GM21528 (cell line): ENCODE data around the gene CSMD2.

Experiments
- ATAC-seq: cut with Tn5 transposase; IDR thresholded peaks from one replicate; pipeline ENCODE4 v1.9.1; 2021; ENCODE audit warnings: mild to moderate bottlenecking, moderate library complexity; ENCODE audit not compliant: unreplicated experiment, low FRiP score

CSMD2 gene

DNA sequence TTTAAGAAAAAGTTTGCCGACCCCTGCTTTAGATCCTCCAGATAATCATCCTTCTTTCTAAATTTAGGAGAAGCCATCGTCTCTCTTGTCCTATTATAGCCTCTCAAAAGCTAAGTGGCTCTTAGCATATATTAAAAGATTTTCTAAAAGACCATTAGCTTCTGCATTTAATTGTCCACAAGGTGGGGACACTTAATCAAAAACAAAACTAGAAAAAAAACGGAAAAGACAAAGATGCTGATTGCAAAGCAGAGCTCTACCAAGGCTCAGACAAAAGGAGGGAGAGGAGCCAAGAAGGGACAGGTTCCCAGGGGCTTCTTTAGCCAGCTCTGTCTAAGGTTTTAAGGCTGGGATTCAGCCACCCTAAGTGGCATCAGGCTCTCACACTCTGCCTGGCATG lies 429.4 kb downstream of the CSMD2 start:
- no peak for ATAC-seq

DNA sequence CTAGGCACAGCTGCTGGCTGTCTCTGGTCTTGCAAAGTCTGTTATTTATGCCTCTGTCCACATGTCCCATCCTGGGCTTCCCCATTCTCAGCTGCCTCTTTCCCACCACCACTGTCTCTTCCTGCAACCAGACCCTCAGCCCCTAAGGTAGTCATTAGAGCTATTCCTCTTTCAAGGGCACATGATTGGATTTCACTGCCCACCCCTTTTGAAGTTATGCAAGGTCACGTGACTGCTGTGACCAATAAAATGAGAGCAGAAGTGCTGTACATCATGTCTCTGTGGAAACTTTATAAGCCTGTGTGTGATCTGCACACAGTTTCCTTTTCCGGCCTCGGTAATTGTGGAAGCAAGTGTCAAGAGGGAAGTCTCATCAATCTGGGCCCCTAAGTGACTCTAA lies 437.7 kb downstream of the CSMD2 start:
- ATAC-seq = no peak

DNA sequence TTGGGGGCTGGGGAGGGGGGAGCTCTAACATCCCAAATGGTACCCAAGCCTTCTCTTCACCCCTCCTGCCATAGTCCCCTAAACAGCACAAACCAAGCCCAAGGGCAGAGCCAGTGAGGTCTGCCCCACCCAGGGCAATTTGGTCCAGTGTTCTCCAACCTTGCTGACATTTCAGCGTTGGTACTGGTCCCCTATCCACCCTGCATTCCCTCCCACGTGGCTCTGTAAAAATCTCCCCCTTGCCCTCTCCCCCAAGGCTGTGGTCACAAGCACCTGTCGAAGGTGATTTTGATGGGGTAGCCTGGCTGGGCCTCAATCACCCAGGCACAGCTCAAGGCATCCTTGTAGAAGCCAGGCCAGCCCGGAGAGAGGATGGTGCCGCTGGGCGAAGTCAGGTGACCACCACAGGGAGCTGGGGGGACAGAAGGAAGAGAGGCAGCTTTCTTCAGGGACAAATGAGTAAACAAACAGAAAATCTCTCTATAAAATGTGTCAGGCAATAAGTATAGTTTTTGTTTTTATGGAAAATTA lies 438.7 kb downstream of the CSMD2 start:
- ATAC-seq = no peak

DNA sequence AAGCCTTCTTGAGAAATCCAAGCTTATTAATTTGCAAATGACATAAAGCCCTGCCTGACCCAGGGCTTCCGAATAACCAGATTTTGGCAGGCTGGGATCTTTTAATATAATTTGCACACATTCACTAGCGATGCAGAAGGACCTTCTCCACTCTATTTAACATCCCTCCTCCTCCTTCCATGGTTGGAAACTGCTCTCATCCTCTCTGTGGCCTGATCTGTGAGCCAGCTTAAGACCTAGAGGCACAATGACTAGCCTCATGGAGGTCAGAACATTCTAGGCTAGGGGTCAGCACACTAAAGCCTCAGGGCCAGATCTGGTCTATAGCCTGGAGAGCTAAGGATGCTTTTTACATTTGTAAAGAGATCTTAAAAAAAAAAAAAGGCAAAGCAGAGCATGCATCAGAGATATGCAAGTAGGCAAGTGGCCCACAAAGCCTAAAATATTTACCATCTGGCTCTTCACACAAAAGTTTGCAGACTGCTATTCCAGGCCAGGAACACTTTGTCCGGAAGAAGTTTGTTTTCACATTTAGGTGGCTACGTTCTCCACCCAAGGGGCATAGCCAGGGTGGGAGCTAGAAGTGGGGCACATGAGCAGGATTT lies 439.4 kb downstream of the CSMD2 start:
- ATAC-seq = no peak

DNA sequence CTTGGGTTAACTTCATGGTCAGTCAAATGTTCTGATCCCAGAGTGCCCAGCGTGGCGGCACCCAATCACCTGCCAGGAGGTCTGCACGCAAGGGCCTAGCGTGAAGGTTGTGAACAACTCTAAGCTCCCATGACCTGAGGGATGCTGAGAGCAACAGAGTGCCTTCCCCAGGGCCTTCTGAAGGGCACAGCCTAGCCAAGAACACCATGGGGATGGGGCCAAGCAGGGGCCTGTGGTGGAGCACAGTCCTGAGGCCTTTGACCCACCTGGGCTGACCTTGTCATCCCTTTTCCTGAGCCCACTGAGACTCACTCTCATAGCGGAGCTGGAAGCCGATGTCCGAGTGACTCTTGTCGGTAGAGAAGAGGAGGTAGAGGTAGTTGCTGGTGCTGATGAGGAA lies 440.0 kb downstream of the CSMD2 start:
- ATAC-seq = no peak

DNA sequence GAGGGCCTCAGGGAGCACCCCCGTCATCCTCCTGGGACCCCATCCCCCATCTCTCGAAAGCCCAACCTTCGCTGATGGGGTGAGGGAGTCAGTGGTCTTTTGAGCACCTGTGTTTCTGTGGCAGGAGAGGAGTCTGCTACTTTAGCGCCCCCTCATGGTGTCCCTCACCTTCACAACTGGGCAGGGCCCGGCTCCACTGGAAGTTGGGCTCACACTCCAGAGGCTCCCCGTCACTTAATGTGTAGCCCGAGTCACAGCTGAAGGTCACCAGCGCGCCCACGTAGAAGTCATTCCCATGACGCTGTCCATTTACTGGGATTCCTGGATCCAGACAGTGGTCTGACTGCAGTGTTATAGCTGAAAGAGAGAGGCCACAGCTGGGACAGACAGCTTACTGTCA lies 440.7 kb downstream of the CSMD2 start:
- no peak for ATAC-seq

DNA sequence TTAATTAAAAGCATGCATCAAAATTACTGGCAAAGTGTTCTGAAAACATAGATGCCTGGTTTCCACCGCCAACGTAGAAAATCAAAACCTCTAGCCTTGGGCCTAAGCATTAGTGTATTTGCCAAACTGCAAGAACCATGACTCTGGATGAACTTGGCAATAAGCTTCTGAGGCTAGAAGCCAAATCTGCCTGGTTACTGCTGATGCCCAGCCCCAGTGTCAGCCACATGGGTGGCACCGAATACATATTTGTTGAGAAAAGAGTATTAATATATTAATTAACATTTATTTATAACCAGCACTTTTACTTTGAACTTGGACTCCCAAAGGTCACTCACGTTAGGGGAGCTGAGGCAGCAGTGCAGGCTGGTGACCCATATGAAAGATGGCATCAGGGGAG lies 441.8 kb downstream of the CSMD2 start:
- no peak for ATAC-seq

DNA sequence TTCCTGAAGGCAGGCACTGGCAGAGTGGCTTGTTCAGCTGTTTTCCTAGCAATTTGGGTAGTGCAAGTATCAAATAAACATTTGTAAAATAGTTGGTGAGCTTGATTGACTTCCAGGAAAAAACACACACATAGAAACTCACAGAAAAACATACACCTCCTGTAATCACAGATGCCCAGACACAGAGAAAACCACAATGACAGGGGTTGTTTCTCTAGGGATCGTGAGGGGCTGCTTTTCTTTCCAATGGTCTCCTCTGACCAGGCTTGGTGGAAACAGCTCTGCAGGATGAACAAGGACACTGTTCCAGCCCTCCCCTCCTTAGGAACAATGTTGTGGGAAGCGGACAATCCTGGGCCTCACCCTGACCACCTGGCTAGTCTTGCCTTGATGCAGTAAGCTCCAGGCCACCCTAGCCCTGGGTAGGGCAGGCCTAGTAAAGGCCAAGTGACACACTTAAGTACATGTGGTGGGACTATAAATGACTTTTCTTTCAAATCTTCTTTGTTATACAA lies 443.7 kb downstream of the CSMD2 start:
- no peak for ATAC-seq

DNA sequence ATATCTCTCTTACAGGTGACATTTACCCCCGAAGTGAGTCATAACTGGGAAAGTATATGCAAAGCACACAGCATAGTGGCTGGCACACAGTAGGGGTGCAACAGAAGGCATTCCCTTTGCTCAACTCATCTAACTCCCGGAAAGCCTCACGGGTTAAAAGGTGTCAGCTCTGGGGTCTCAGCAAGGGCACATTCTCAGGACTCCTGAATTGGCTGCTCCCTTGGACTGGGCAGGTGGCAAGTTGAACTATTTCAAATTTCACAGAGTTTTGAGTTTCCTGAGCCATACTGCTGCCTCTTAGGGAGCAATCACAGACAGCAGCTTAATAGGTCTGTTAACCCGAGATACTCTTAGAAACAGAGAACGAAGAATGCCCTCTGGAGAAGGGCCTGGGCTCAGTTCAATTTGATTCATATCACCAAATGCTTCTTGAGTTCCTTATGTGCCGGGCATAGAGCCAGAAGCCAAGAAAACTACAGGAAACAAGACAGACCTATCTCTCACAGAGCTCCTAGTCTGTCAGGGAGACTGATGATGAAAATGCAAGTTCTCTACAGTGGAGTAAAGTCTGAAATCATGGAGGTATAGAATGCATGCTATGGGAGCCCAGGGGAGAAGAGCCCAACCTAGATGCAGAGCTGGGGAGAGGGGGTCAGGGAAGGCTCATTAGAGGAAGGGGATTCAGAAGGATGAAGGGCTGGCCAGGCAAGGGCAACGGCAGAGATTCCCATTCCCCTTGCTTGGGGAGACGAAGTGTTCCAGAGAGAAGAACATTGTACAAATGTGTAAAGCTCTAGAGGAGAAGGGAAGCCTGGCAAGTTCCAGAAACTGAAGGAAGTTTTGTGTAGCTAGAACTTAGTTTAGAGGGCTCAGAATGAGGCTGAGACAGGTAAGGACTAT lies 445.0 kb downstream of the CSMD2 start:
- no peak for ATAC-seq

DNA sequence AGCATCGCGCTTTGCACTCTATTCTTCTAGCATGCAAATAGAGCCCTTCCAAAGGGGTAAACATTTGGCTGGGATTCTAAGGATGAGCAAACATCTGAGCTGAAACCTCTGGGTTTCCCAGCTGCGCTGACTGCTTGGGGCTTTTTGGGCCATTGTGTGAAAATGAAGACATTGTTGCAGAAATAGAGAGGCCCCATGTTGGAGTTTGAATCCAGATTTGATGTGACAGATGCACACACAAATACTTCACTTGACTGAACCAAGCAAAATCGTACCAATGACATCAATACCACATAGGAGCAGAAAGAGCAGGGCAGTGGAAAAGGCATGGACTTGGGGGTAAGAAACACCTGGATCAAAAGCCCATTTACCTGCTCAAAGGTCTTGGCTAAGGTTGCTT lies 445.7 kb downstream of the CSMD2 start:
- no peak for ATAC-seq

DNA sequence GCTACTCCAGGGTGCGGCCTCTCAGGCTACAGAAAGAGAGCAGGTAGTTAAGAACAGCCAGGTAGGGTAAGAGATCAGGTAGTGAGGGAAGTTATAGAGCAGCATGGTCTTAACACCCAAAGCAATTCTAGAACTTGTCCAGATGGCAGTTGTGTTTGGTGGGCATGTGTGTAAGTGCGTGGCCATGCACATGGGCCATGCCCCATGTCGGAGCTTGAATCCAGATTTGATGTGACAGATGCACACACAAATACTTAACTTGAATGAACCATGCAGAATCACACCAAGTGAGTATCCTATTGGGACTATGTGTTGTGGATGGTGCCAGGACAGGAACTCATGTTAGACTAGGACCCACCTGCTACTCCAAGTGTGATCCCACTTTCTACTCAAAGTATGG lies 446.8 kb downstream of the CSMD2 start:
- no peak for ATAC-seq

DNA sequence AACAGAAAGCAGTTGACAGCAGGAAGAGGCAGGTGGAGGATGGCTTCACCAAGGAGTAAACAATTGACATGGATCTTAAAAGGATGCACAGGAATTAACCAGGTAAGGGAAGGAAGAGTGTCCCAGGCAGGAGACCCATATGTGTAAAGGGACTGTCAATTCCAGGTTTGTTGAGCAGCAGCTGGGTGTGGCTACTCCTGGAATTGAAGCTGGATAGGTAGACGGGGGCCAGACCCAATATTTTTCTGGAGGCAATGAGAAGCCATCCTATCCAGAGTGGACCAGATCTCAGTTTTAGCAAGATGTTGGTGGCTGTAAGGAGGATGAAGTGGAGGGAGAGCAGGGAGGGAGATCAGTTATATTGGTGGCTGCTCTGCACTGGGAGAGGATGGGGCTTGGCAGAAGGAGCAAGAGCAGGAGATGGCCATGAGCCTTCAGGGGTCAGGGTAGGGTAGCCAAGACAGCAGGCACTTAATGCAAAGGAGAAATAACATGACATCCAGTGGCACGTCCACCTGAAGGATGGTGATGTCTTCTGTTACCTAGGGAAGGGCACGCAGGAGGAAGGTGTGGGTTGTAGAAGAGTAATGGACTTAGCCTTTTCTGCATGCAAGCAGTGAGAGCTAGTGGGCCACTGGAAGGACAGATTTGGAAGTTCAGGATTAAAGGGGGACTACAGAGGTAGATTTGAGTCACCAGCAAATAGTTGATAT lies 447.9 kb downstream of the CSMD2 start:
- ATAC-seq = no peak

DNA sequence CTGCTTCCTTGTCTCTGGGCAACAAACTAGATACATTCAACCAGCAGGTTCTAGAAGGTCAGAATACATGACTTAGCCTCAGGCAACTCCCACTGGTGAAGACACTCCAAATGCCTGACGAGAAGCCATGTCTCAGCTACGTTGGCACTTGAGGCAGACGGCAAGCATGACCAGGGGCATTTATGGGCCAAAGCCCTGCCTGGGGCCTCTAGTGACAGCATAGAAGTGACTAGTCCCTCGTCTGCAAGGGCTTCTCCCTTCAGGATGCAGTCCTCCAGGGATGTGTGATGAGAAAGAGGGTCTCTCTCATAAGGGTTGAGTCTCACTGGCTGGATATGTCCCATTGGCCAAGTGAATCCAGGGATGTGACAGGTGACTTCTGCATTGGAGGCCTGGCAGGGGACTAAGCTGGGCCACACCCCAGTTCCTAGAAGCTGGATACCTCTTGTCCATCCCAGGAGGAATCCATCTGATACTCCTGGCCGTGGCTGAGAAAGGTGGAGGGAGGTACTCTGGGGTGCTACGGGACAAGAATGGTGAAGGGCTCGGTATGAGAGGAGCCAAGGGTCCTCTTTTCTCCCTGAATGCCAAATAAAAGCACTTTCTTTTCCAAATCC lies 449.7 kb downstream of the CSMD2 start:
- ATAC-seq = no peak

DNA sequence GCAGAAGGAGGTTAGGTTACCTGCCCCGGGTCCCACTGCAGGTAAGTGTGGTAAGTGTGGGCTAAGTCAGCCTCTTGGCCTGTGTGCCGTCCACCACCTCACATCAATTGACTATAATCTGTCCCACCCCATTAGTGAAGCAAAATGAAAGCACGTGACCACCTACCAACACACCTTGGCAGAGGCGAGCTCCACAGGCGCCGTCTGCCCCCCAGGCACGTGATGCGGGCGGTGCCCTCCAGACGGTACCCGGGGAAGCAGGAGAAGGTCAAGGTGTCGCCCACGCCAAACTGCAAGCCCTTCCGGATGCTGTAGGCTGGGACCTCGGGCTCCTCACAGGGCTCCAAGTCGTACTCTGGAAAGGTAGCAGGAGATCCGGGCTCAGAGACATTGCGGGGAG lies 450.6 kb downstream of the CSMD2 start:
- no peak for ATAC-seq

DNA sequence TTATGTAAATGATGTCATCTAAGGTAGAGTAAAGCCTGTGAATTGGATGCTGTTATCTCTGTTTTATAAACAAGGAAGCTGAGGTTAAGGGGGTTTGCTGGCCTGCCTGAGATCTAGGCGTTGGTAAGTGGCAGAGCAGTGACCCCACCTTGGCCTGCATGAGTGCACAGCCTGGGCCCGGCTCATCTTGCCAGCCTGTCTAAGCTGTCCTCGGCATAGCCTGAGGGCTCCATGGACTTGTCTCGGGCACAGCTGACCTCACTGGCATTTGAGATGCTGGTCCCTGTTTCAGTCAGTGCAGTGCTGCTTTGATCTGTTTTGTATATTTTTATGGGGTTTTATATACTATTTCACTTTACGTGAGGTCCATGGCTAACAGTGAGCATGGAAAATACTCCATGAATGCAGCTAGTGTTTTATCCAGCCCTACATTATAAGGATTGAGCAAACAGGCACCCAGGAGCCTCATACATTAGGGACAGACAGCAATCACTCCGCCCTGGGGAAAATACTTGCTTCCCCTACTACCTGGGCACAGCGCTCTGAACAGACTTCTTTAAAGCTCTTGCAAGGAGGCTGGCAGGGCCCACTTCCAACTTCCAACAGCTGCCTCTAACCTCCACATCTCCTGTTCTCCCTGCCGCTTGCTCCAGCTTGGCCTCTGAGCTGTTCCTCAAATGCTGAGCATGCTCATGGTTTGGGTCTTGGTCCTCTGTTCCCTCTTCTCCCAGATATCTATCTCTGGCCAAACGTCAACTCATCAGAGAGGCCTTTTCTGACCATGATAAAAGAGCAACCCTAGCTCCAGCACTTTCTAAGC lies 451.8 kb downstream of the CSMD2 start:
- ATAC-seq = no peak

DNA sequence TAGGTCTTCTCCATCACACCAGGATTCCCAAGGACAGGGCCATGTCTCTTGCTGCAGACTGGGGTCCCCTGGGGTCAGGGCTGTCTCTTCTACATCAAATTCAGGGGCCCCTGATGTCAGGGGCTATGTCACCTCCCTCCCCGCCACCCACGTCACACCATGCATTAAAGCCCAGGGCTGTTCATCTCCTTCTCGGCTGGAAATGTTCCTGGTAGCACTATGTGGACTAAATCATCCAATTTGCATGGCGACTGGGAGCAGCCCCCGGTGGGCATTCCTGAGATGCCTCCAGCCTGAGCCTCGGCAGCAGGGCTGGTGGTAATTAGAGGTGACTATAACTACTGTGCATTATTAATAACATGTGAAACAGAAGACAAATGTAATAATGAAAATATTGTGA lies 452.8 kb downstream of the CSMD2 start:
- no peak for ATAC-seq

DNA sequence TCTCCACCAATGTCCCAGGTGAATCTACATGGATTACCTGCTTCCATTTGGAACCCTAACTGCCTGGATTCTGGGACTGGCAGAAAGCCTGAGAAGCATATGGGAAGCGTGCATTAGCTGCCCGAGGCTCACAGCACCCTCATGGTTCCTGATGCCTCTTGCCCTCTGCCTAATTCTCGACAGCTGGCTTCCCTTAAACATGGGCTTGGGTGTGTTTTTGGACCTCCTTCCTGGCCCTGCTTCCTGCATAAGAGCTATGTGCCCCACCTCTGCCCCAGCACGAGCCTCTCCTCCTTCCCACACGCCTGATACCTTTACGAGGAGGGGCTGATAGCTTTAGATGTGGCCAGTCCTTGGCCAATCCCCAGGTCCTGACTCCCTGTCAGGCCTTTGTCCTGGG lies 453.5 kb downstream of the CSMD2 start:
- no peak for ATAC-seq

DNA sequence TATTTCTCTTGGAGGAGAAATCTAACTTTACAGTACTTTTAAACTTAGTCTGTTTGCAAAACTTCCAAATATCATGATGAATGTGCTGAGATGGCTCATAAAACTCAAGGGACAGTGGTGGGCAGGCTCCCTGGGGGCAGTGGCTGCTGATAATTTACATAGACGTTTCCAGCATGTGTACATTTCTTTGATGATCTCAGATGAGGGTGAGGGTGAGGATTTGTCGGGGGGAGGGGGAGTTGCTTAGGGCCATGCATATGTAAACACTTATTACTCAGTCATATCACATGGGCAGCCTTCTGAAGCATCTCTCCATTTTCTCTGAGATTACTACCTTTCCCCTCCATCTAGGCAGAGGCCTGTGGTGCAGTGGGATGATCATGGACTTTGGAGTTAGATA lies 454.1 kb downstream of the CSMD2 start:
- ATAC-seq = no peak

DNA sequence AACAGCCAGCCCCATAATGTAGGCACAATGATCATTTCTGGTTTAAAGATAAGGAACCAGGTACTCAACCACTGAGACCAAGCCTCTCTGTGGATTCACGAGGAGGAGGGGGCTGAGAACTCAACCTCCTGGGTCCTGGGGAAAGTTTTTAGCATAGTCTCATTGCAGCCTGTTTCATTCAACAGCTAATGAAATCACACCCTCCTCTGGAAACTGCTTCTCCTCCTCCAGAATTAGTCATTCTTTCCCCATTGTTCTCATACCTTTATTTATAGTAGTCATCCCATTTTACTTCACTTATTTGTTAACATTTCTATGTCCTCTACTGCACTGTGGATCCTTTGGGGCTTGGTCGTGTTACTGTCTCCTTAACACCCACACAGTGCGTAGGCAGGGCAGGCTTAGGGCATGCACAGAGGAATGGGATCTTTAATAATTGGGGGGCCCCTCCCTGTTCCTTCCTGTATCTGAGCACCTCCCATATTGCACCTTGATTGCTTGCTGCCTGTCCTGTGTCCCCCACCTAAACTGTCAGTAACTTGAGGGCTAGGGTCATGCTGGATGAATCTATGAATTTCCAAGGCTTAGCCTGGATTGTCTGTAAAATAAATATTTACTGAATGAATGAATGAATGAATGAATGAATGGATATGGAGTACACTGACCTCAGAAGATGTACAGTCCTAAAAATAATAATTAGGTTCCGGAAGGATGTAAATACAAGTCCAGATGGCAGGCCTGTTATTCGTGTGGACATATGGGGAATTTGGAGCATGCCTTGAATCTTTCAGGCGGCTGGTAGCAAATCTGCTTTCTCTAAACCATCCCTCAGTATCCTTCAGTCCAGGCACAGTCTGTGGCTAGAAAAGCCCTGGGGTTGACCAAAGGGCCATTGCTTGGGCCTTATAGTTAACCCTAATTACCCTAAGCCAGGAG lies 455.0 kb downstream of the CSMD2 start:
- ATAC-seq = no peak
